BJ (cell line): ENCODE results near the gene PLEKHO1. TPM values are rescaled to one million over a fixed set of nuclear protein-coding genes. Genes with fewer than 3 reads are reported as not detected.

Experiments used
- CTCF ChIA-PET: fragments of 350-600 bp; formaldehyde crosslinking; extraction: SDS; loops from one replicate; lab custom pipeline; 2021; ENCODE audit warnings: antibody characterized with exemption, inconsistent platforms; lab: Yijun Ruan, JAX
- POLR2A ChIA-PET: fragments of 300-600 bp; sonication (Branson Sonifier 250); formaldehyde crosslinking; extraction: SDS; loops from one replicate; lab custom pipeline; 2021; ENCODE audit warnings: antibody characterized with exemption; lab: Charles Lee
- DNase-seq: peaks from one replicate; pipeline ENCODE4 v3.0.0-alpha.2; 2011; ENCODE audit warnings: low read depth
- H3K27me3 ChIP-seq: 2 replicates; pipeline ENCODE4 v1.6.0; 2011; ENCODE audit warnings: low read length; ENCODE audit not compliant: control insufficient read depth, insufficient read depth
- H3K36me3 ChIP-seq: 2 replicates; pipeline ENCODE4 v1.5.1; 2011; ENCODE audit warnings: low read length; ENCODE audit not compliant: control insufficient read depth, insufficient read depth
- H3K4me3 ChIP-seq: 2 replicates; pipeline ENCODE4 v1.5.1; 2011; ENCODE audit warnings: low read depth, mild to moderate bottlenecking, control low read depth, low read length
- CTCF ChIP-seq: IDR thresholded peaks from 2 replicates; pipeline ENCODE4 v1.5.1; 2011; ENCODE audit warnings: low read depth, mild to moderate bottlenecking, control low read depth, inconsistent platforms, low read length, moderate library complexity; ENCODE audit not compliant: insufficient read depth
- polyA minus RNA-seq: library from RNA; depleted of rRNA, polyadenylated mRNA; stranded (reverse); fragments of >200 nt; gene quantifications from 2 replicates; pipeline ENCODE4 v1.2.3, GENCODE V29; 2011; rRNA and poly(A)+ RNA removed
- polyA plus RNA-seq: library from polyadenylated mRNA; depleted of rRNA; stranded (reverse); fragments of >200 nt; gene quantifications from 2 replicates; pipeline ENCODE4 v1.2.3, GENCODE V29; 2011; rRNA removed

Gene PLEKHO1, protein sequence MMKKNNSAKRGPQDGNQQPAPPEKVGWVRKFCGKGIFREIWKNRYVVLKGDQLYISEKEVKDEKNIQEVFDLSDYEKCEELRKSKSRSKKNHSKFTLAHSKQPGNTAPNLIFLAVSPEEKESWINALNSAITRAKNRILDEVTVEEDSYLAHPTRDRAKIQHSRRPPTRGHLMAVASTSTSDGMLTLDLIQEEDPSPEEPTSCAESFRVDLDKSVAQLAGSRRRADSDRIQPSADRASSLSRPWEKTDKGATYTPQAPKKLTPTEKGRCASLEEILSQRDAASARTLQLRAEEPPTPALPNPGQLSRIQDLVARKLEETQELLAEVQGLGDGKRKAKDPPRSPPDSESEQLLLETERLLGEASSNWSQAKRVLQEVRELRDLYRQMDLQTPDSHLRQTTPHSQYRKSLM
- polyA plus RNA-seq (27.9 and 41.3 TPM in 2 replicates), polyA minus RNA-seq (26.5 and 31.6 TPM in 2 replicates)

GRCh38 chr1:150149271-150150132 lies at the start of gene PLEKHO1:
TSS of gene PLEKHO1 (plus strand) at chr1:150149916. CDS start at chr1:150150258, 342 bp downstream.
- H3K4me3 ChIP-seq = peak within 1 kb of the TSS; percentile 78
- no peaks in the 10 kb centered on the region for H3K27me3 ChIP-seq
- POLR2A ChIA-PET = interaction anchor here (0.6 to 1.1 kb wide), 5 partner anchors 12 to 65 kb away, joined by 3 to 32 read pairs (median 5); no protein-coding TSS in a partner anchor
- TF ChIP-seq CTCF = no peak
- H3K36me3 ChIP-seq = peaks cover 5% of the 10 kb centered on the region
- CTCF ChIA-PET = interaction anchor here (1.2 to 1.8 kb wide), 3 partner anchors 16 to 38 kb away, joined by 4 to 8 read pairs (median 6); no protein-coding TSS in a partner anchor
- DNase-seq = peak; percentile 22

DNA sequence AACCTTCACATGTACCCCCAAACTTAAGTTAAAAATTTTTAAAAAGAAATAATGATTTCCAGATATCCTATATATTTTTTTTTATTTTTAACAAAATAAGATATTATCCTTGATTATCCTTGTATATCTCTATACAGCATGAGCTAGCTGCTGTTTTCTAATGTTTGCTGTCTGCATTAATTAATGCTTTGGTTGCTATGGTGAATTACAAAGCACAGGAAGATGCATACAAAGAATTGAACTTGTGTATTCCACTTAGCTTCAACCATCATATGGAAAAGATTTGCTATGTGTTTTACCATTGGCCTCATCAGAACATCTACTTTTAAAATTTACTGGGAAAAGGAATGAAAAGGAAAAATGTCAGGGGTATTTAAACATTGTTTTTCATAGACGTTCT lies 46.7 kb upstream of the PLEKHO1 start:
- no peak overlapping the region for H3K4me3 ChIP-seq
- H3K36me3 ChIP-seq = no peaks in the 10 kb centered on the region
- no peak for TF ChIP-seq CTCF
- ChIA-PET POLR2A (no interaction called here), CTCF (interaction anchor here (0.6 to 1.2 kb wide), 4 partner anchors 10 to 66 kb away, joined by 3 to 4 read pairs (median 4); no protein-coding TSS in a partner anchor)
- DNase-seq = no peak
- H3K27me3 ChIP-seq = no peaks in the 10 kb centered on the region

DNA sequence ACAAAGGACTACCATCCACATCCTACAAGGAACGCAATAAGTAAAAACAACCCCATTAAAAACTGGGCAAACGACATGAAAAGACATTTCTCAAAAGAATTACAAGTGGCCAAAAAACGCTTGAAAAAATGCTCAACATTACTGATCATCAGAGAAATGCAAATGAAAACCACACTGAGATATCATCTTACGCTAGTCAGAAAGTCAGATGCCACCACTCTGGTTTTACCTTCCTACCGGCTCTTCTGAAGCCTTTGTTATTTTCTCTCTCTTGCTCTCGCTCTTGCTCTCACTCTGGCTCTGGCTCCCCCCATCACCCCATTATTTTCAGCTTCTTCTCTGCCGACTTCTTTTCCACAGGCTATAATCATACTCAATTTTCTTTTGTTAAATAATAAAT lies 43.4 kb upstream of the PLEKHO1 start:
- no peak for TF ChIP-seq CTCF
- DNase-seq = no peak
- CTCF ChIA-PET = interaction anchor here (0.7 kb wide), 1 partner anchor 15 kb away, joined by 3 read pairs; no protein-coding TSS in a partner anchor

DNA sequence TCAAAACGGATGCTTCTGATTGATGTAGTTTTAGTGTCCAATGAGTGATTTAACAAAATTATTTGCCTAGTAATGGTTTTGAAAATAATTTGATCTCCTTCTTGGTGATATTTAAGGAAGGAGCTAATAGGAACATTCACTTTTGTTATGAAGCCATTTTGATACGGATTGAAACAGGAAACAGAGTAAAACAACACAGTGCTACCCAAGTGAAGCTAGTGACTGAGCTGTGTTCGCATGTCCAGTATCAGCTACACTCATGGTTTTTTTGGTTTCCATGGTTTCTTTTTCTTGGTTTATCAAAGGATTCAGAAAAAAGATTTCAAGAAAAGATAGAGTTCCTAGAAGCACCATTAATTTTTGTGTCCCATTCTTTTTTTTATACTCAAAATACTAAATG lies 40.1 kb upstream of the PLEKHO1 start:
- no peak for TF ChIP-seq CTCF
- CTCF ChIA-PET = interaction anchor here (0.6 to 1.0 kb wide), 3 partner anchors 14 to 105 kb away, joined by 3 to 4 read pairs (median 3); no protein-coding TSS in a partner anchor
- Histone ChIP-seq H3K36me3 (no peaks in the 10 kb centered on the region), H3K4me3 (no peak overlapping the region), H3K27me3 (no peaks in the 10 kb centered on the region)
- POLR2A ChIA-PET = no interaction called here
- no peak for DNase-seq

More for the DNA sequence above, 43.4 kb upstream of the PLEKHO1 start:
- POLR2A ChIA-PET = no interaction called here
- Histone ChIP-seq H3K36me3 (no peaks in the 10 kb centered on the region), H3K4me3 (no peak overlapping the region), H3K27me3 (no peaks in the 10 kb centered on the region)

DNA sequence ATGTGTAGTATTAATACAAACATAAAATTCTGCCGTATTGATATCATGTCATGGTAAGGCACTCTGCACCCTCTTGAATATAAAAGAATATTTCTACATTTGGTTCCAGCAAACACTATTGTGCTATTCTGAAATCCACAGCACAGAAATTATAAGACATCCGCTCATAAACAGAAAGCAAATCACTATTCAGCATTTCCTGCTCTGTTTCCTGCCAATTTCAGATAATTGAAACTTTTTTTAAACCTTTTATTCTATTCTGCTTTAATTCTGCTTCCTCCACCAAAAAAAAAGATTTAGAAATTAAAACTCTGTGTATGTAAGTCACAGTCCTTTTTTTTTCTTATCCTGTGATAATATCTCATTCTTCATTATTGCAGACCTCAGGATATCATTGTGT lies 39.6 kb upstream of the PLEKHO1 start:
- no peaks in the 10 kb centered on the region for H3K27me3 ChIP-seq

More for the DNA sequence above, 39.6 kb upstream of the PLEKHO1 start:
- no peak for TF ChIP-seq CTCF
- no peak overlapping the region for H3K4me3 ChIP-seq
- H3K36me3 ChIP-seq = no peaks in the 10 kb centered on the region
- POLR2A ChIA-PET = no interaction called here
- CTCF ChIA-PET = interaction anchor here (0.6 kb wide), 1 partner anchor 19 kb away, joined by 3 read pairs; no protein-coding TSS in a partner anchor
- DNase-seq = no peak
